Activated naive CD4-positive, alpha-beta T cell (primary cell): Measurements from ENCODE around the gene ATP1A2.
A peak's percentile ranks its signal among the peaks of the same experiment; 100 is the strongest.

Source experiments
- DNase-seq, 4 experiments: peaks; one replicate each; lab custom pipeline; 2025; lab: John Stamatoyannopoulos, UW

Gene ATP1A2

GRCh38 chr1:160115545-160116282, at the start of gene ATP1A2:
Gene ATP1A2 (plus strand): TSS chr1:160115759. CDS start chr1:160115862, 103 bp downstream.
- DNase-seq, result no peak

DNA sequence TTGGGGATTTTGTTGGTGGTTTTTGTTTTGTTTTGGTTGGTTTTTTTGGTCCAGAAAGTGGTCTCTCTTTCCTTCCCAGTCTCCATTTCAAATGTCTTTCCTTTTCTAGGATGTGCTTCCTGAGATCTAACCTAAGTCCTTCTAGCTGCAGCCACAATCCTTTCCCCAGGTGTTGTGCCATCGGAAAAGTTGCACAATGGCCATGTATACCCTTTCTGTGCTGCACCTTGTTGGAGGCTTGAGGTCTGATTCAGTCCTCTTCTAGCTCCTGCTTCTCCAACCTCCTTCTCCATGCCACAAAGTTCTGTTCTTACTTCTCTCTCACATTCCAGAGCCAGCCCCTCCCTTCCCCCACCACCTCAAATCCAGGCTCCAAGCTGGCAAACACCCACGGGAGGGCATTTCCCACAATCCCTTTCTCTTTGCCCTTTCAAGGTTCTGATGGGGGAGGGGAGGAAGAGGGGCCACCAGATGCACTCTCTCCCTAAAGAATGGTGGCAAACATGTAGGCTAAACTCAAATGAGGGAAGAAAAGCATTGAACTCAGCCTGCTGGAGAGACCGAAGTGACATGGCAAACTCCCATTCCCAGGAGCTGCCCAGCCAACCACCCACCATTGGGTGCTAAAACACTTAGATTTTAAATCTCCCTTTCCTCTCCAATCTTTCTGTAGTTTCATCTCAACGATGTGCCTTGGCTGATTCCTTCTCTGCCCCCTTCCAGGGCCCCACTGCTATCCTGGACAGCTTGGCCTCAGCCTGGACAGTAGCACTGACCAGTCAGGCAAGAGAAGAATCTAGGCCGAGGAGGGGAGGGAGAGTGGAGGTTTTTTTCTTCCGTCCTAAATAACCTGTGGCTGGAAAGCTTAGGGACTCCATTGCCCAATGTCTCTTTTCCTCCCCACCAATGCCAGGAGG, 48.5 kb upstream of the ATP1A2 start:
- no peak for DNase-seq

GRCh38 chr1:160068225-160068624, 47.3 kb upstream of the ATP1A2 start:
- no peak for DNase-seq

DNA sequence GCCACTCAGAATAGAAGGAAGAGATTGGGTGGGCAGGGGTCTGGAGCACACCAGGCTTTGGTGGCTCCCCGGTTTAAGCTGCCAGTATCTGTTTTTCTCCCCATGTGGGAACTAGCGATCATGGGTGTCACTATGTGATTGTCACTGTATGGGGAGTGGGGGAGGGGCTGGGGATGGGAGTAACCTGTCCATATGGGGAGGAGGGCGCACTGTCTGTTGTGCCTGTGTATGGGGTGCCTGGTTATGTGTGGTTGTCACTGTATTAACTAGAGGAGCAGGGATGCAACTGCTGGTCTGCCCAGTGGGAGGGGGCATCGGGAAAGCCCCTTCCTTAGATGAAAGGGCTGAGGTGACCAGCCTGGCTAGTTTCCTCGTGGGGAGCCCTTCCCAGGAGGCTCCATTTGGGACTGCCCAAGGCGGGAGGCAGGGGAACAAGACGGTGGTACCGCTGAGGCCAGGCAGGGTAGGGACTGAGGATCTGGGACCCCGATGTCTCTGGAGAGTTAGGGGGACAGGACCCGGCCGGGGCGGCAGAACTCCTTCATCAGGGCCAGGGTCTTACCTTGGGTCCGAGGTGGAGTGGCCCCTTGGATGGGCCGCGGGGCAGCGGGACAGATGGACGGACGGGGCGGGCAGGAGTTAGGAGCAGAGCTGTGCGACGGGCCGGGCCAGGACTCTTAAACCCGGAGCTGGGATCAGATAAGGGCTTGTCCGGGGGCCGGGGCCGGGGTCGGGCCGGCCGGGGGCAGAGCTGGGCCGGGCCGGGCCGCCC, 45.9 kb upstream of the ATP1A2 start, which contains the start of gene KCNJ10:
Gene KCNJ10 (minus strand): TSS at position 701 of the 772 bp plus-strand sequence. CDS start 27,628 bp downstream, outside the sequence.
- no peak for DNase-seq

- peak; percentile 20 to 78 (median 45) for DNase-seq
These were observed 45.1 kb upstream of the ATP1A2 start for GRCh38 chr1:160070243-160071163.

GRCh38 chr1:160071289-160071688, 44.3 kb upstream of the ATP1A2 start:
- no peak for DNase-seq

- DNase-seq, result no peak
These were observed 40.7 kb upstream of the ATP1A2 start for GRCh38 chr1:160074865-160075264.

GRCh38 chr1:160075836-160076235, 39.7 kb upstream of the ATP1A2 start:
- no peak for DNase-seq

GRCh38 chr1:160076295-160076694, 39.3 kb upstream of the ATP1A2 start:
- DNase-seq, result no peak

DNA sequence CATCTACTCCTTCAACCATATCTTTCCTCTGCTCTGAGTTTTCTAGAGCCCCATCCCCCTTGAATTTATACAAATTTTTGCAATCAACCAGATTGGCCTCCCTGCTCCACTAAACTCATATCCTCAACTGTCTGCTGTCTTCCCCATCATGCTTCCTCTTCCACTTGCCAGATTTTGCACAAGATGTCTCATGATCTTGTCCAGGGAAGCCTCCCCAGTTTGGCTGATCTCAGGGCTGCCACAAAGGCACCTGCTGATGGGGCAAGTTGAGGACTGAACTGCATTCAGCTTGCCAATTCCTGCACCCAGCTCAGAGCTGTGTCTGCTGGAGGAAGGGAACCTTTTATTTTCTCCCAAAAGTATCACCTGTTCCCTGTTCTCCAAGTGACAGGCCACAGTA, 38.1 kb upstream of the ATP1A2 start:
- no peak for DNase-seq

- DNase-seq, result peak in 2 of 4 experiments; percentile 15 to 45
These were observed 36.9 kb upstream of the ATP1A2 start for GRCh38 chr1:160078512-160079195.

GRCh38 chr1:160079448-160079847, 36.1 kb upstream of the ATP1A2 start:
- DNase-seq, result no peak

GRCh38 chr1:160080381-160081100, 35.0 kb upstream of the ATP1A2 start:
- no peak for DNase-seq

GRCh38 chr1:160081261-160081936, 34.2 kb upstream of the ATP1A2 start, which contains the start of gene KCNJ9:
Gene KCNJ9 (plus strand): TSS chr1:160081538. CDS start chr1:160084031, 2,493 bp downstream.
- DNase-seq, result no peak

GRCh38 chr1:160082487-160082886, 33.1 kb upstream of the ATP1A2 start:
- DNase-seq, result no peak

GRCh38 chr1:160082926-160083325, 32.6 kb upstream of the ATP1A2 start:
- no peak for DNase-seq

DNA sequence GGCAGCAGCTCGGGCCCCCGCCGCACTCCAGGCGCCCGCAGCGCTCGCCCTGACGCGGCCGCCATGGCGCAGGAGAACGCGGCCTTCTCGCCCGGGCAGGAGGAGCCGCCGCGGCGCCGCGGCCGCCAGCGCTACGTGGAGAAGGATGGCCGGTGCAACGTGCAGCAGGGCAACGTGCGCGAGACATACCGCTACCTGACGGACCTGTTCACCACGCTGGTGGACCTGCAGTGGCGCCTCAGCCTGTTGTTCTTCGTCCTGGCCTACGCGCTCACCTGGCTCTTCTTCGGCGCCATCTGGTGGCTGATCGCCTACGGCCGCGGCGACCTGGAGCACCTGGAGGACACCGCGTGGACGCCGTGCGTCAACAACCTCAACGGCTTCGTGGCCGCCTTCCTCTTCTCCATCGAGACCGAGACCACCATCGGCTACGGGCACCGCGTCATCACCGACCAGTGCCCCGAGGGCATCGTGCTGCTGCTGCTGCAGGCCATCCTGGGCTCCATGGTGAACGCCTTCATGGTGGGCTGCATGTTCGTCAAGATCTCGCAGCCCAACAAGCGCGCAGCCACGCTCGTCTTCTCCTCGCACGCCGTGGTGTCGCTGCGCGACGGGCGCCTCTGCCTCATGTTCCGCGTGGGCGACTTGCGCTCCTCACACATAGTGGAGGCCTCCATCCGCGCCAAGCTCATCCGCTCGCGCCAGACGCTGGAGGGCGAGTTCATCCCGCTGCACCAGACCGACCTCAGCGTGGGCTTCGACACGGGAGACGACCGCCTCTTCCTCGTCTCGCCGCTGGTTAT, 31.4 kb upstream of the ATP1A2 start:
- DNase-seq, result peak; percentile 21 to 71 (median 50)

DNA sequence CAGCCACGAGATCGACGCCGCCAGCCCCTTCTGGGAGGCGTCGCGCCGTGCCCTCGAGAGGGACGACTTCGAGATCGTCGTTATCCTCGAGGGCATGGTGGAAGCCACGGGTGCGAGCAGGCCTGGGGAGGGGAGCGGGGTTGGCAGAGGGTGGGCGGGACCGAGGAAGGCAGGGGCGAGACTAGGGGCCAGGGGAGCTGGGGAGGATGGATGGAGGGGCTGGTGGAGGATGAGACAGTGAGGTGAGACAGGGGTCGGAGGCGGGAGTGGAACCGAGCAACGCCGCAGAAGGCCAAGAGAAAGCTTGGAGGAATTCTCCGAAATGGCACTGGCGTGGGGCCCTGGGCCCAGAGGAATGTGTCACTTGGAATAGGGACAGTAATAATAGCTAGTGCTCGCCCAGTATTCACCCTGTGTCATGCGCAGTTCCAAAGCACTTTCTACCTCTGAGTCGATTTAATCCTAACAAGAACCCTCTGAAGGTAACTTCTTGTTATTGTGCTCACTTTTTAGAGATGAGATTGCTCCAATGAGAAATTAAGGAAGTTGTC, 30.7 kb upstream of the ATP1A2 start:
- no peak for DNase-seq
